K562 (cell line): ENCODE data around the gene CNTROB. TPM values are rescaled to one million over a fixed set of nuclear protein-coding genes. Genes with fewer than 3 reads are reported as not detected.

Experiments used
- ATAC-seq: fragments of 200-7000 bp; cut with Tn5 transposase; 3 replicates; pipeline ENCODE4 v1.9.1; 2020; ENCODE audit warnings: moderate library complexity
- BruUV-seq: library from RNA; stranded (reverse); fragments of 400-500 nt; replicated peaks from 2 replicates; lab custom pipeline; 2021; lab: Mats Ljungman, UMichigan
- CTCF ChIA-PET: fragments of 300-600 bp; formaldehyde crosslinking; extraction: SDS; loops from one replicate; lab custom pipeline; 2021; ENCODE audit warnings: low intra/inter-chr PET ratio; lab: Yijun Ruan, JAX
- POLR2A ChIA-PET: fragments of 300-600, 350-650 bp; sonication (Branson Sonifier 250); formaldehyde crosslinking; extraction: SDS; loops from one replicate; lab custom pipeline; 2021; ENCODE audit warnings: antibody characterized with exemption, inconsistent platforms; lab: Yijun Ruan, JAX
- DNase-seq, 4 experiments: peaks; one replicate each; pipeline versions ENCODE4 v3.0.0 to v3.0.0-alpha.2; 2011 to 2018; ENCODE audit warnings: low spot score in 3 of 4, mixed read lengths in 3 of 4; ENCODE audit errors: extremely low read depth in 1 of 4
- FAIRE-seq: peaks from 2 replicates; lab custom pipeline; 2011; peaks lifted over from hg19 to GRCh38; lab: Jason Lieb, UNC
- H2AFZ ChIP-seq: 2 replicates; pipeline ENCODE4 v1.6.0; 2011; ENCODE audit warnings: low read depth, low read length, control low read depth, inconsistent platforms
- H3K27ac ChIP-seq: fragments of 200-600 bp; 3 replicates; pipeline ENCODE4 v1.8.0; 2011; ENCODE audit warnings: low read depth, mild to moderate bottlenecking, control low read depth, inconsistent platforms, low read length, moderate library complexity, mixed read lengths; ENCODE audit errors: extremely low read depth
- H3K27me3 ChIP-seq, 2 experiments: fragments of 300-600 bp in 1 of 2; 2 replicates in 1 of 2; 3 replicates in 1 of 2; pipeline versions ENCODE4 v1.6.0 to v1.8.0; 2011; ENCODE audit warnings: inconsistent platforms in 2 of 2, low read length in 2 of 2, mild to moderate bottlenecking in 1 of 2, mixed read lengths in 1 of 2, moderate library complexity in 1 of 2; ENCODE audit not compliant: control insufficient read depth in 2 of 2, insufficient read depth in 2 of 2
- H3K36me3 ChIP-seq: fragments of 300-600 bp; 3 replicates; pipeline ENCODE4 v1.8.0; 2011; ENCODE audit warnings: mild to moderate bottlenecking, low read length, inconsistent platforms; ENCODE audit not compliant: control insufficient read depth, insufficient read depth
- H3K4me1 ChIP-seq, 2 experiments: fragments of 200-600 bp in 1 of 2; replicated peaks in 1 of 2; 2 replicates in 1 of 2; 3 replicates in 1 of 2; pipeline versions ENCODE4 v1.5.1 to v1.8.0; 2011; ENCODE audit warnings: inconsistent platforms in 2 of 2, low read length in 2 of 2, mild to moderate bottlenecking in 1 of 2, mixed read lengths in 1 of 2, moderate library complexity in 1 of 2; ENCODE audit not compliant: control insufficient read depth in 2 of 2, insufficient read depth in 2 of 2
- H3K4me2 ChIP-seq: 2 replicates; pipeline ENCODE4 v1.6.1; 2011; ENCODE audit warnings: low read length, control low read depth, inconsistent platforms, mixed read lengths; ENCODE audit not compliant: insufficient read depth
- H3K4me3 ChIP-seq: fragments of 200-600 bp; sonication (generic), shearing (Covaris generic); 2 replicates; pipeline ENCODE4 v1.5.1; 2016; ENCODE audit warnings: control low read depth, inconsistent platforms
- H3K79me2 ChIP-seq: fragments of 200-600 bp; 3 replicates; pipeline ENCODE4 v1.8.0; 2011; ENCODE audit warnings: low read length, inconsistent platforms; ENCODE audit not compliant: control insufficient read depth, insufficient read depth
- H3K9ac ChIP-seq, 2 experiments: 2 replicates each; pipeline versions ENCODE4 v1.6.0 to v1.6.1; 2011; ENCODE audit warnings: low read depth in 2 of 2, low read length in 2 of 2, control low read depth in 1 of 2, inconsistent platforms in 1 of 2, mild to moderate bottlenecking in 1 of 2, mixed read lengths in 1 of 2; ENCODE audit not compliant: insufficient read depth in 1 of 2
- H3K9me1 ChIP-seq: one replicate; pipeline ENCODE4 v1.6.0; 2011; ENCODE audit warnings: inconsistent platforms, mild to moderate bottlenecking, low read length, moderate library complexity; ENCODE audit not compliant: control insufficient read depth, insufficient read depth
- H3K9me3 ChIP-seq: replicated peaks from 2 replicates; pipeline ENCODE4 v1.5.1; 2011; ENCODE audit warnings: low read depth, low read length, inconsistent platforms; ENCODE audit not compliant: control insufficient read depth, insufficient read depth
- H4K20me1 ChIP-seq: replicated peaks from 2 replicates; pipeline ENCODE4 v1.6.1; 2011; ENCODE audit warnings: low read length, inconsistent platforms, mixed read lengths; ENCODE audit not compliant: control insufficient read depth, insufficient read depth
- CTCF ChIP-seq, 3 experiments: IDR thresholded peaks in 2 of 3; conservative IDR thresholded peaks in 1 of 3; 2 replicates each; pipeline ENCODE4 v1.5.1; 2011 to 2012; ENCODE audit warnings: low read length in 3 of 3, mild to moderate bottlenecking in 3 of 3, control low read depth in 2 of 3, improper control_type of control experiment in 1 of 3, inconsistent platforms in 1 of 3, low read depth in 1 of 3, mixed read lengths in 1 of 3, moderate library complexity in 1 of 3; ENCODE audit not compliant: insufficient read depth in 2 of 3
- FOXA1 ChIP-seq: fragments of 450-650 bp; IDR thresholded peaks from 2 replicates; pipeline ENCODE4 v1.6.1; 2016; ENCODE audit warnings: mild to moderate bottlenecking, borderline replicate concordance
- WGBS: fragments of 100-300 bp; shearing (Covaris generic); methylation state at CpG from one replicate; pipeline ENCODE4 v1.1.6; 2016; ENCODE audit warnings: low coverage, mixed read lengths; ENCODE audit not compliant: insufficient coverage; ENCODE audit errors: missing lambda C conversion rate; 5-methylcytosine and 5-hydroxymethylcytosine counted together
- in situ Hi-C: fragments of 300-500 bp; cut with MboI; formaldehyde crosslinking; loops from 4 replicates; pipeline ENCODE4 v1.15.0; 2018; ENCODE audit warnings: inconsistent platforms, mixed read lengths
- intact Hi-C: fragments of 100-400 bp; cut with micrococcal nuclease; formaldehyde crosslinking; loops from 2 replicates; pipeline ENCODE4 v1.14.2; 2022
- polyA plus RNA-seq, 8 experiments: library from polyadenylated mRNA; depleted of rRNA in 4 of 8; stranded (reverse) in 5 of 8; unstranded in 3 of 8; fragments of >200 nt; fragmentation: Nextera tagmentation in 2 of 8; fragmentation: Illumina TruSeq in 1 of 8; extraction: Ambion mirVana in 2 of 8; extraction: Trizol in 1 of 8; gene quantifications; 2 replicates each; pipeline versions ENCODE4 v1.2.1 to v1.2.3, GENCODE V29; 2011 to 2014; ENCODE audit warnings: inconsistent platforms in 1 of 8, missing spikeins in 1 of 8
- total RNA-seq, 7 experiments: library from RNA; depleted of rRNA in 6 of 7; stranded (reverse); fragments of >200 nt in 6 of 7; fragmentation: Illumina TruSeq in 2 of 7; extraction: Trizol in 2 of 7; gene quantifications; 2 replicates each; pipeline versions ENCODE4 v1.2.1 to v1.2.3, GENCODE V29; 2011 to 2021; ENCODE audit warnings: low replicate concordance in 1 of 7

The CNTROB gene
- total and polyA plus RNA-seq, 9 of the 15 experiments (the other 6 are each of a cell fraction or from before 2014, with no cell fraction given): 1.9 to 33.3 (median 23.0) TPM

GRCh38 chr17:7972131-7972785 is 40.3 kb downstream of the CNTROB start:
- H3K4me3 ChIP-seq: no peak overlapping the region
- no peak overlapping the region for H3K9ac ChIP-seq
- no peaks in the 10 kb centered on the region for H3K79me2 ChIP-seq
- H2AFZ ChIP-seq: no peak overlapping the region
- no TSS peak for BruUV-seq
- CTCF ChIA-PET: no interaction called here
- in situ Hi-C loops: no loop called here
- no peak for ATAC-seq
- H3K27ac ChIP-seq: no peak overlapping the region
- no peaks in the 10 kb centered on the region; the same call in 1 of the 2 replicates for H3K9me3 ChIP-seq
- WGBS: 4% methylated on average over 8 of the region's 8 CpGs
- H3K36me3 ChIP-seq: no peaks in the 10 kb centered on the region
- no peaks in the 10 kb centered on the region for H3K9me1 ChIP-seq
- no peak for TF ChIP-seq FOXA1
- TF ChIP-seq CTCF (IDR thresholded peaks at IDR 0.05 in 2 of 3, conservative IDR thresholded peaks at IDR 0.05 in 1 of 3; ENCODE audit: insufficient read depth in 2 of 3, low read depth in 1 of 3, low read length in 3 of 3): peak in 1 of 3 experiments; percentile 8; a peak in 2 of 6 replicates
- TF ChIP-seq, all 486 proteins: peak for 1
- DNase-seq (no peak), FAIRE-seq (no peak)
- intact Hi-C loops: no loop called here
- Histone ChIP-seq H4K20me1 (no peaks in the 10 kb centered on the region), H3K4me2 (no peak overlapping the region), H3K27me3 (peaks cover 6 to 8% of the 10 kb centered on the region in 2 experiments; a peak in 3 of 5 replicates), H3K4me1 (no peaks in the 10 kb centered on the region; a peak in 1 of 5 replicates)
- POLR2A ChIA-PET: interaction anchor here (1.2 kb wide), 1 partner anchor 9 kb away, joined by 3 read pairs; no protein-coding TSS in a partner anchor
